Measurements from ENCODE around the gene CA10. TPM values are rescaled to one million over a fixed set of nuclear protein-coding genes. Genes with fewer than 3 reads are reported as not detected.

Gene CA10
- total and polyA plus RNA-seq, 7 donors, result 0.28 to 2.9 (median 0.49) TPM; not detected in 2

DNA sequence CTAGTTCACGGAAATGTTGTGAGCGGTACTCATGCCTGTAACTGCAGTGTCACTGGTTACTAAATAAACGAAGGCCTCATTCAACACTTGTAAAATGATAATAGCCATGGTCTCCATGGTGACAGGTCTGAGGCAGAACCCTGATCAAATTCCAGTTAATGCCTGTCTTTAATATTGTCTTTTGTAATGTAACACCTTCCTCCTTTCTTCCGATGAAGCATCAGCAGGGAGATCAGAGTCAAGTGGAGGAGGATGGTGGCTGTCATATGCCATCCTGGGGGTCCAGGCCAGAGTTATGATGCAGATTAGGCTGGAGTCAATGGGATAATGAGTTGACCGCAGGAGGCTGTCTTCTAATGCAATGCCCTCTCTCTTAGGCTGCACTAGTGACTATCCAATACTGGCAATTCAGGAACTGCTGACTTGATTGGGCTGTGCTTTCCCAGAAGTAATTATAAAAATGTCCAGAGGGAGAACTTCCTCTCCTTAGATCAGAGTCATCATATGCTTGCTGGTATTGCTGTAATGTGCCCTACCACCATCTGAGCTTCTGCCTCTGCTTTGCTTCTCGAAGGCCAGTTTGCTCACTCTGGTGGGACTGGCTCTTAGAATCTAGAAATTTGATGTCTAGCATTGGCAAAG is 419.1 kb downstream of the CA10 start:
- H3K4me1 ChIP-seq, result no peaks in the 10 kb centered on the region
- WGBS, 2 donors, result 32 to 61% methylated on average over 6 of the region's 6 CpGs
- DNase-seq, result no peak
- no peaks in the 10 kb centered on the region for H3K36me3 ChIP-seq
- H3K27me3 ChIP-seq, result no peaks in the 10 kb centered on the region
- H3K4me3 ChIP-seq, result no peak overlapping the region
- H3K9me3 ChIP-seq, result no peaks in the 10 kb centered on the region
- H3K27ac ChIP-seq, result no peak overlapping the region
- TF ChIP-seq POLR2A (IDR thresholded peaks at IDR 0.05), result no peak
- TF ChIP-seq POLR2AphosphoS5 (IDR thresholded peaks at IDR 0.05), result no peak
- no peak for TF ChIP-seq EP300 (IDR thresholded peaks at IDR 0.05)
- TF ChIP-seq, protein P1, sequence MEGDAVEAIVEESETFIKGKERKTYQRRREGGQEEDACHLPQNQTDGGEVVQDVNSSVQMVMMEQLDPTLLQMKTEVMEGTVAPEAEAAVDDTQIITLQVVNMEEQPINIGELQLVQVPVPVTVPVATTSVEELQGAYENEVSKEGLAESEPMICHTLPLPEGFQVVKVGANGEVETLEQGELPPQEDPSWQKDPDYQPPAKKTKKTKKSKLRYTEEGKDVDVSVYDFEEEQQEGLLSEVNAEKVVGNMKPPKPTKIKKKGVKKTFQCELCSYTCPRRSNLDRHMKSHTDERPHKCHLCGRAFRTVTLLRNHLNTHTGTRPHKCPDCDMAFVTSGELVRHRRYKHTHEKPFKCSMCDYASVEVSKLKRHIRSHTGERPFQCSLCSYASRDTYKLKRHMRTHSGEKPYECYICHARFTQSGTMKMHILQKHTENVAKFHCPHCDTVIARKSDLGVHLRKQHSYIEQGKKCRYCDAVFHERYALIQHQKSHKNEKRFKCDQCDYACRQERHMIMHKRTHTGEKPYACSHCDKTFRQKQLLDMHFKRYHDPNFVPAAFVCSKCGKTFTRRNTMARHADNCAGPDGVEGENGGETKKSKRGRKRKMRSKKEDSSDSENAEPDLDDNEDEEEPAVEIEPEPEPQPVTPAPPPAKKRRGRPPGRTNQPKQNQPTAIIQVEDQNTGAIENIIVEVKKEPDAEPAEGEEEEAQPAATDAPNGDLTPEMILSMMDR (IDR thresholded peaks at IDR 0.05), result no peak
- intact Hi-C loops (cut with DNase I), result no loop called here

DNA sequence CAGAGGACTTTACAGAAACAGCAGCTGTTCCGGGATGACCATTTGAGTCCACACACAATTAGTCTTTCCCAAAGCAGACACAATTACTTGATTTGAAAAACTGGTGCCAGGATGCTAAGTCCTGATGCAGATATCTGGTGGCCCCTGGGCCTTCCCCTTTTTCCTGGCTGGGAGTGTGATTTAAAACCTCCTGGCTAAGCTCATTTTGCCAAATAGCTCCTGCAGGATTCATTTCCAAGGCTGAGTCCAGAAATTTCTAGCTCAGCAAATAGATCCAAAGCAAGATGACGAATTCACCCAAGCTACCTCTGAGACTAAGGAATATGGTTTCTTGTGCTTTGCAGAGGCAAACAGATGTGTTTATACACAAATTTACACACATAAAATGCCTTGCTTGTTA is 422.2 kb downstream of the CA10 start:
- Histone ChIP-seq H3K4me1 (no peaks in the 10 kb centered on the region), H3K4me3 (no peak overlapping the region), H3K36me3 (no peaks in the 10 kb centered on the region), H3K27ac (no peak overlapping the region), H3K27me3 (no peaks in the 10 kb centered on the region), H3K9me3 (no peaks in the 10 kb centered on the region)
- 83 to 93% methylated on average over 2 of the region's 2 CpGs for WGBS, 2 donors
- TF ChIP-seq EP300 (IDR thresholded peaks at IDR 0.05) (no peak), POLR2AphosphoS5 (IDR thresholded peaks at IDR 0.05) (no peak), POLR2A (IDR thresholded peaks at IDR 0.05) (no peak)
- TF ChIP-seq, protein P1 (IDR thresholded peaks at IDR 0.05), result no peak
- DNase-seq, result no peak
- intact Hi-C loops (cut with DNase I), result no loop called here

DNA sequence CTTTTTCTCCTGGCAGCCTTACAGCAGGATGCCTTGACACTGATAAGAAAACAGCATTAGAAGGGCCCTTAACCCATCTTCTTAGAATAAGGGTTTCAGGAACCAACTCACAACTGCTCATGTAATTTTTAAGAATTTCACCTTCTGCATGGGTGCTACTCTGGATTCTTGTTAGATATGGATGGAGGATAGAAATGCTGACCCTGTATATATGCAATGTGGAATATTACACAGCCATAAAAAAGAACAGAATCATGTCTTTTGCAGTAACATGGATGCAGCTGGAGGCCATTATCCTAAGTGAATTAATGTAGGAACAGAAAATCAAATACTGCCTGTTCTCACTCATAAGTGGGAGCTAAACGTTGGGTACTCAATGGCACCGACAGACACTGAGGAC is 423.5 kb downstream of the CA10 start:
- intact Hi-C loops (cut with DNase I), result no loop called here
- Histone ChIP-seq H3K4me1 (no peaks in the 10 kb centered on the region), H3K27me3 (no peaks in the 10 kb centered on the region), H3K27ac (no peak overlapping the region), H3K4me3 (no peak overlapping the region), H3K36me3 (no peaks in the 10 kb centered on the region), H3K9me3 (no peaks in the 10 kb centered on the region)
- WGBS, 2 donors, result 97 to 98% methylated on average over 2 of the region's 2 CpGs
- TF ChIP-seq EP300 (IDR thresholded peaks at IDR 0.05), result no peak
- no peak for TF ChIP-seq POLR2A (IDR thresholded peaks at IDR 0.05)
- DNase-seq, result no peak

DNA sequence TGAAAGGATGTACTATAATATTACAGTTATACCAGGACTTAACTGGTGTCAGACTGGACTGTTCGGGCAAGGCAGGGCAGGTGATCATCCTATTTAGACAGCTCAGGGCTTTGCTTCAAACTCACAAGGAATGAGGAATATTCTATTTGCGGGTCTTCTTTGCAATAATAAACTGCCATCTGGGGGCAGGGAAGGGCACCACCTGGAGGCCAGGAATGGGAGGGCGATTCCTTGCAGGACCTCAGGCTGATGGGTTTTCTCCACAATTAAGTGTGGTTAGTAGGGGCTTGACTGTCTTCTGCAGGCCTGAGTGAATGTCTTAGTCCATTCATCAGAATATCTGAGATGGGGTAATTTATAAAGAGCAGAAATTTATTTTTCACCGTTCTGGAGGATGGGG is 424.1 kb downstream of the CA10 start:
- whole genome bisulfite sequencing, 2 donors, result 59 to 90% methylated on average over 4 of the region's 4 CpGs
- TF ChIP-seq POLR2AphosphoS5 (IDR thresholded peaks at IDR 0.05) (no peak), POLR2A (IDR thresholded peaks at IDR 0.05) (no peak)
- Histone ChIP-seq H3K27ac (no peak overlapping the region), H3K9me3 (no peaks in the 10 kb centered on the region), H3K36me3 (no peaks in the 10 kb centered on the region), H3K4me1 (no peaks in the 10 kb centered on the region), H3K4me3 (no peak overlapping the region), H3K27me3 (no peaks in the 10 kb centered on the region)
- no peak for DNase-seq
- intact Hi-C loops (cut with DNase I), result no loop called here

DNA sequence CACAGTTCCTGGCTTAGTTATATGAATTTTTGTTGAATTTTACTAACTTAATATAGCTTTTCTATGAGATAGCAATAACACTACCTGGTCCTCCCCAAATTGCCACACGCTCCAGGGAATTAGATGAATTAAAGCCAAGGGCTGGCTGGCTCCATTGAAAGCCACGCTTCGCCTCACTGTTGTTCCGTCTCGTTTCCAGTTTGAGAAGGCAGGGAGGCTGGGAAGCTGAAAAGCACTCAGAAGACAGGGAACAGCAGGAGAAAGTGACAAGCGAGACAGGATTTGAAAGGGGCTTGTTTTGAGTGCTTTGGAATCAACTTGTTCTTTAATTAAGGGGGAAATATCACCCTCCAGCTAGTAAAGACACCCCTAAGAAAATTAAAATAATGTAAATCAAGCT is 425.3 kb downstream of the CA10 start:
- TF ChIP-seq, protein P1 (IDR thresholded peaks at IDR 0.05), result no peak
- TF ChIP-seq EP300 (IDR thresholded peaks at IDR 0.05) (no peak), POLR2AphosphoS5 (IDR thresholded peaks at IDR 0.05) (no peak), POLR2A (IDR thresholded peaks at IDR 0.05) (no peak)
- WGBS, 2 donors, result 83 to 91% methylated on average over 6 of the region's 6 CpGs
- H3K36me3 ChIP-seq, result no peaks in the 10 kb centered on the region
- no peak for DNase-seq
- no peak overlapping the region for H3K4me3 ChIP-seq
- no peaks in the 10 kb centered on the region for H3K9me3 ChIP-seq
- no peaks in the 10 kb centered on the region for H3K4me1 ChIP-seq
- H3K27ac ChIP-seq, result no peak overlapping the region
- intact Hi-C loops (cut with DNase I), result no loop called here
- H3K27me3 ChIP-seq, result no peaks in the 10 kb centered on the region

Data from sigmoid colon (tissue), 7 donors.